Measurements from ENCODE around the gene GCNT4. TPM values are rescaled to one million over a fixed set of nuclear protein-coding genes. Genes with fewer than 3 reads are reported as not detected.

Gene GCNT4
- total and polyA plus RNA-seq, 2 of the 8 experiments (the other 6 are each of a cell fraction or from before 2014, with no cell fraction given), result 1.1 to 14.5 TPM

GRCh38 chr5:75053304-75054133 lies 1.2 kb upstream of the GCNT4 start (continued):
- TF ChIP-seq EZH2 (IDR thresholded peaks at IDR 0.05; ENCODE audit: low read depth, low read length, severe bottlenecking) (peak; percentile 58), RBBP5 (IDR thresholded peaks at IDR 0.05; ENCODE audit: borderline replicate concordance, low read depth, low read length) (peak; percentile 88; the same call in 1 of the 2 replicates), PHF8 (conservative IDR thresholded peaks at IDR 0.05; ENCODE audit: low read depth, low read length) (peak; percentile 28; the same call in 1 of the 2 replicates), SP2 (IDR thresholded peaks at IDR 0.05; ENCODE audit: low read length) (no peak), SP4 (IDR thresholded peaks at IDR 0.05; ENCODE audit: low read length) (no peak), POLR2A (IDR thresholded peaks at IDR 0.05; ENCODE audit: control extremely low read depth in 1 of 2, low read depth in 2 of 2, low read length in 2 of 2) (peak in 1 of 2 experiments; percentile 11; a peak in 1 of 3 replicates), RNF2 (IDR thresholded peaks at IDR 0.05; ENCODE audit: borderline replicate concordance, low read depth, low read length, missing control alignments, poor library complexity, severe bottlenecking) (peak; percentile 35), KDM4A (IDR thresholded peaks at IDR 0.05; ENCODE audit: low read depth, low read length, severe bottlenecking) (peak; percentile 52), TAF1 (IDR thresholded peaks at IDR 0.05; ENCODE audit: low read depth, low read length) (0 out of 2 replicates have a peak, but pooled peaks have one; percentile 29), SUZ12 (IDR thresholded peaks at IDR 0.05; ENCODE audit: low read length) (peak; percentile 22; the same call in 1 of the 2 replicates), TAF7 (optimal IDR thresholded peaks at IDR 0.05; ENCODE audit: borderline replicate concordance, low read depth, low read length) (peak; percentile 37), BACH1 (IDR thresholded peaks at IDR 0.05; ENCODE audit: low read length) (no peak), POLR2AphosphoS5 (IDR thresholded peaks at IDR 0.05; ENCODE audit: low read depth, low read length) (no peak; the same call in 1 of the 2 replicates), SIN3A (conservative IDR thresholded peaks at IDR 0.05 in 1 of 2, IDR thresholded peaks at IDR 0.05 in 1 of 2; ENCODE audit: low read depth in 1 of 2, low read length in 2 of 2) (no peak), FOSL1 (IDR thresholded peaks at IDR 0.05; ENCODE audit: insufficient read depth, low read depth, low read length) (no peak), SP1 (IDR thresholded peaks at IDR 0.05; ENCODE audit: low read depth, low read length) (no peak)
